Measurements from ENCODE around the gene FCGR3A. TPM values are rescaled to one million over a fixed set of nuclear protein-coding genes. Genes with fewer than 3 reads are reported as not detected.
"Not testable (repeated sequence)": the region's sequence is repeated elsewhere in the genome, so short reads cannot be mapped to it uniquely, and the experiment has no call there.

Gene FCGR3A
- not detected in 2 replicates for total RNA-seq

DNA sequence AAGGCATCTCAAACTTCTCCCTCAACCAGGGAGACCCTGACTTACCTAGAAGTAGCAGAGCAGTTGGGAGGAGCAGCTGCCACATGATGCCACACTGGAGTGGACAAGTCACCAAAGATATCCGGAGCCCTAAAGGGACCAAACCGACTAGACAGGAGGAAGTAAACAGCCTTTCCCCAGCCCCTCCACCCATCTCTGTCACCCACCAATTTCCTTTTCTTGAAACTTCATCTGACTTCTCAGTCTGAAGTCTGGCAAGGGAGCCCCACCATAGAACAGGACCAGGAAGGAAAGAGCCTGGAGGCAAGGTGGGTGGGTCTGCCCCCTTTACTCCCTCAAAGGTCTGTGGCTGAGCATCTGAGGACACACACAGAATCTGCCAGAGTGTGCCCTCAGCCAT lies at the start of gene FCGR3A:
Gene FCGR3A, minus strand, starts transcription at position 167 of the 400 bp plus-strand sequence. Its CDS starts 82 bp downstream, at position 85.
- no peak for DNase-seq (ENCODE audit: extremely low read depth, low read depth, low spot score)

DNA sequence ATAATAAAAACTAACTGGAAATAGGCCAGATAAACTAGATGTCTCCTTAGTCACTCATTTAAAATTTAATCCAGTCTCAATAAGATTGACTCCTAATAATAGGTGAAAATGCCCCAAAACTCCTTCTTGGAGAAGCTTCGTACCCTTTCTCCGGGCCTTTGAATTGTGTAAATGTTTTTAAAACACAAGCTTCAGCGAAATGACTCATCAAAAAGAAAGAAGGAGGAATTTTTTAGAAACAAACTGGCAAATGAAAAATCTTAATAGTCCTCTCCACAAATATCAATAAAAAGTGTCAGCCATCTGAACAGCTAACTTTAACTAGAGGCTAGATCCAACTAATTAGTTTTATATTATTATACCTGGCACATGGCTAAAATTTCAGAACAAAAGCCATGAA lies 47.5 kb upstream of the FCGR3A start:
- DNase-seq (ENCODE audit: extremely low read depth, low read depth, low spot score): not testable (repeated sequence)

DNA sequence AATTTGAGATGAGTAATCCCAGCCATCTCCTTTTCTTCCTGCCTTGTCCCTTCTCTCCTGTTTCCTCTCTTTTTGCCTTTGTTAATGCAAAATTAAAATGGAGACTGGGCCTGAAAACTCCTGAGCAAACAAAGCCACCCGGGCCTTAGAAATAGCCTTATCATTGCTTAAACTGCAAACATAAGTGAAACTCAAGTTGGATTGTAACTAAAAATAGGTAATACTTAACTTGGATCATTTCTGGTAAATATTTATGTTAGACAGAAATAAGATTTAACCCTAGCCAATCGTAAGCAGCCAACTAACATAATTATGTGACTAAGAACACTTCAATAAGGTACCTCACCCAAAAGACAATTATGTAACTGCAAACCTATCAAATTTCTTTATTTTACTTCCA lies 46.0 kb upstream of the FCGR3A start:
- not testable (repeated sequence) for DNase-seq (ENCODE audit: extremely low read depth, low read depth, low spot score)

DNA sequence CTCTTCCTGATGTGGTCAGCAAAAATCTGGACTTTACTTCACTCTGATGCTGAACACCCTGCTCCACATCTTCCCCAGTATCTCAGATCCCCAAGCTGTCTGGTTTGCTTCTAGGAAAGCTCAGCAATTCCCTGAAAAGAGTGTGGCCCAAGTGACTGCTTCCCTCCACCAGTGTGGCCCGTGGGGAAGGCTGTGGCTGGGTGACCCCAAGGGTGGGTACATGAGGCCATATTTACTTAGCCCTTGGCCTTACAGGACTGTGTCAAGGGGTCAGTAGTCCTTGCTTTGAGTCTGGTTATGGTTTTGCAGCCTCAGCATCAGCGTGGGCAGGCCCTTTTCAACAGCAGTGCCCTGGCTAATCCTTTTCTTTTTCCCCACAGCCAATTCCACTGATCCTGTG lies 45.6 kb upstream of the FCGR3A start:
- not testable (repeated sequence) for DNase-seq (ENCODE audit: extremely low read depth, low read depth, low spot score)

DNA sequence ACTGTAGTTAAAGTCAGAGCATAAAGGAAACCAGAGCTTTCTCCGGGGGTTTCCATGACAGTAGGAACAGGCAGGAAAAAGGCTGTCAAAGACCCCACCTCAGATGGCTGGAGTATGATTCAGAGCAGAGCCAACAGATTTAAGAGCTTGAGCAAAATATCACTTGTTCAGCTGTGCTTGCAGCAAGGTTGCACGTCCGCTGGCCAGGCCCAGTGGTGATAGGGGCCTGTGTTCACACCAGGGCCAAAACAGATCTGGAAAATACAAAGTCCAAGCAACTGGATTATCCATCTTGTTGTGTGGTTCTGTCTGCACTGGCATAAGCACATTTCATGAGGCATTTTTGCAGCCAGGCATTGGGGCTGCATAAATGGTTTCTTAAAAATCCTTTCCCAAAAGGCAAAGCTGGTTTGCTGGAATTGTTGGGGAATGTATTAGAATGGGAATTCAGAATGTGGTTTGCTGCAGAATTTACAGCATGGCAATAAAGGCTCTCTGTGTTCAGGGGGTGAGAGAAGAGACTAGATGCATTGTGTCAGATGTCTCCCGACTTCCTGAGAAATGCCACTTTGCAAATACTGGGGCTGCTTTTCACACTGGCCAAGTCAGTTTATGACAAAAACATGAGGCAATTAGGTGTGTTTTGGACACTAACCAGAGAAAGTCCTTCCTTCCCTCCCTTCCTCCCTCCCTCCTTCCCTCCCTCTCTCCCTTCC lies 44.8 kb upstream of the FCGR3A start:
- not testable (repeated sequence) for DNase-seq (ENCODE audit: extremely low read depth, low read depth, low spot score)

DNA sequence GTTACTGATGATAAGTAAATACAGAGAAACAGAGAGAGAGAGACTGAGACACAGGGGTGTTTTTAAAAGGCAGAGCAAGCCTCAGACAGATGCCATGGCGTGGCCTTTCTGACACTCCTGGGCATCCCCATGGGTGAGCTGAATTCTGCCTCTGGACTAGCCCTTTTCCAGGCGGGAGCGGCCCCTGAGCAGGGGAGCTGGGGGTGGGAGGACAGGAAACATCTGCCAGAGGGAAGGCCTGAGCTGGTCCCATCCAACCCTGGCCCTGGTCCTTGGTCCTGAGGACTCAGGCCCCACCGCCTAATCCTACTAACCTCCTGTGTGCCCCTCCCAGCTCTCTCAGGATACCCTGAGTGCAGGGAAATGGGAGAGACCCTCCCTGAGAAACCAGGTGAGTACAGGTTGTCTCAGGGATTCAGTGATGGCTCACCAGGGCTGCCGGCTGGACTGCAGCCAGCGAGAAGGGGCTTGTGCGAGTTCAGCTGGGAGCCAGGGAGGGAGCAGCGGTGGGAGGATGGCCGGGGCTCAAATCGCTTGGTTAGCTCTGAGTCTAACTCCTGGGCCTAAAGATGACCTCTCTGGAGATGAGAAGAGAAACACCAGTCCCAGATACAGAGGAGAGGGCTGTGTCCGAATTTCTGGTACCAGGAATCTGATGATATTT lies 43.6 kb upstream of the FCGR3A start:
- DNase-seq (ENCODE audit: extremely low read depth, low read depth, low spot score): not testable (repeated sequence)

DNA sequence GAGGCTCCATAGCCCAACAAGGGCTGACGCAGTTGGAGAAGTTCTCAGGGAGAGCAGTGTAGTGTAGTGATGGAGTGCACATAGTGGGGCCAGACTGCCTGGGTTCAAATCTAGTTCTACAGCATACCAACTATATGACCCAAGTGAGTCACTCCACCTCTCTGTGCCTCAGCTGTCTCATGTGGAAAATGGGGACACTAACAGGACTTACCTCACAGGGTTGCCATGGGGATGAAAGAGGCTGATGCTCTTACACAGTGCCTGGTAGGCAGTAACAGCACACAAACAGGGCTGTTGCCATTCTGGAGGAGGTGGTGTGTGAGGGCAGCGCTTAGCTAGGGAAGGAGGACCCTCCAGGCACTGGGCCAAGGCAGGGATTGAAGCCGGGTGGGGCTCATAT lies 43.0 kb upstream of the FCGR3A start:
- not testable (repeated sequence) for DNase-seq (ENCODE audit: extremely low read depth, low read depth, low spot score)

DNA sequence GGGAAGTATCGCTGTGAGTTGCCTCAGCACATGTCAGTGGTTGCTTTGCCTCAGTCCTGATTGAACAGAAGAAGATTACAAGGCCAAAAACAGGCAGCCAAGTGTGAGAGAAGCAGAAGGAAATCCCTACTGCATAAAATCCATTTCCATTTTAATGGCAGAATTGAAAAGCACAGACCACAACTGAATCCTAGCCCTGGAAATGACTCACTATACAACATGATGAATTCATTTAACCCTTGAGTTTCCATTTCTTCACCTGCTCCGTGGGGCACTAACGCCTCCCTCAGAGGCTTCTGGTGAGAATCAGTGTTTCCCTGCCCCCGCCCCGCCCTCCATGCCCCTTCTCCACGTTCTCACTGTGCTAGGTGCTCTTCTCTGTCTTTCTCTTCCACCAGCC lies 40.3 kb upstream of the FCGR3A start:
- not testable (repeated sequence) for DNase-seq (ENCODE audit: extremely low read depth, low read depth, low spot score)

DNA sequence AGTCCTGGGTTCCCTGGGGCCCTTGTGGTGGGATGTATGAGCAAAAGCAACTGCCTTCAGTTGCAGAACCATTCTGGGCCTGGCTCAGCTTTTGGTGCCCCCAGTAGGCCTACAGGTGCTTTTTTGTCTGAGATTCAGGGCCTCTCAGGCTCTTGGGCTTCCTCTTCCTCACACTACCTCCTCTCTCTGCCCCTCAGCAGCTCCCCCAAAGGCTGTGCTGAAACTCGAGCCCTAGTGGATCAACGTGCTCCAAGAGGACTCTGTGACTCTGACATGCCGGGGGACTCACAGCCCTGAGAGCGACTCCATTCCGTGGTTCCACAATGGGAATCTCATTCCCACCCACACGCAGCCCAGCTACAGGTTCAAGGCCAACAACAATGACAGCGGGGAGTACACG lies 39.7 kb upstream of the FCGR3A start:
- not testable (repeated sequence) for DNase-seq (ENCODE audit: extremely low read depth, low read depth, low spot score)

DNA sequence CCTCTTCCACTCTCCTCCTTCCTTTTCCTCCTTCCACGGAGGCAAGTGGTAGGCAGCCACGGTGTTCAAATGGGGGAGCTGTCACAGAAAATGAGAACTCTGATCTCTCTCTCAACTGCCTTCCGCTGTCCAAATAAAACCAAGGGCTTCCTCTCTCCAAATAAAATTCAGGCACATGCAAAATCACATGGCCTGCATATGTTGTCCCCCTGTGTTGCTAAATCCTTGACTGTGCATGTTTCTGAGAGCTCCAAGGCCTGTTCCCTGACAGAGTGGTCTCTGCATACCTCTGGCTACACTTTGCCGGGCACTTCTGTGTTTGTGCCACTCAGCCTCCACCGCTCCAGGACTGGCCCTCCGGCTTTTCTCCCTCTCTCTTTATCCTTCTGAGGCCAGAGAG lies 39.0 kb upstream of the FCGR3A start:
- not testable (repeated sequence) for DNase-seq (ENCODE audit: extremely low read depth, low read depth, low spot score)

DNA sequence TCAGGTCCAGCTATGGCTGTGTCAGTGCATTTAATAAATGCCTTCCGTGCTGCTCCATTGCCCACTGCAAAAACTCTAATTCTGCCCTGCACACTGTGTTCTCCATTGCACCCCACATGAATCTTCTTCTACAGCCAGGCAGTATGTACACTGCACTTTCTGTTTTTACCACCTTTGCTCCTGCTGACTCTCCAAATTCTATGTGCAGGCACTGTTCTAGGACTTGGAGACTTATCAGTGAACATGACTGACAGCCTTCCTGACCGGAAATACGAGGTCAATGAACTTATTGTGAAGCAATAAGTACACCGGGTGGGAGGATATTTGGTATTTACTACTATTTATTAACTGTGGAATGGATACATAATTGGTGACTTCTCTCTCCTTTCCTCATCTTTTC lies 33.3 kb upstream of the FCGR3A start:
- DNase-seq (ENCODE audit: extremely low read depth, low read depth, low spot score): not testable (repeated sequence)

DNA sequence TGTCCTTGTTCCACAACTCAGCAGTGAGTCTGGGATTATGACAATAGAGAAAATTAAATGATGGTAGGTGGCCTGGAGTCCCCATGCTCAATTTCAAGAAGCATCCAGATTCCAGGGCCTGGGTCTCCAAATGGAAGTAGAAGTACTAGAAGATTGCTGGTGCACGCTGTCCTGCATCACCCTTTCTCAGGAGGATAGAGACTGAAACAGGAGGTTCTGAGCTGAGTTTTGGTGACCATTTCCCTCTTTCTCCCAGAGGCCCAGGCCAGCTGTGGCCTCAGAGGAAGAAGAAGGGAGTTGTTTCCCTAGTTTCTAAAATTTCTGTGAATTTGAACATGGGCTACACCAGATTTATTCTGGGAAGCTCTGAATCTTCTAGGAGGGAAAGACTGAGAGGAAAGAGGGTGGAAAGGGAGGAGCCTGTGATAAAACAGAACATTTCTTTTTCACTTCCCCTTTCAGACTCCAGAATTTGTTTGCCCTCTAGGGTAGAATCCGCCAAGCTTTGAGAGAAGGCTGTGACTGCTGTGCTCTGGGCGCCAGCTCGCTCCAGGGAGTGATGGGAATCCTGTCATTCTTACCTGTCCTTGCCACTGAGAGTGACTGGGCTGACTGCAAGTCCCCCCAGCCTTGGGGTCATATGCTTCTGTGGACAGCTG lies 31.4 kb upstream of the FCGR3A start:
- DNase-seq (ENCODE audit: extremely low read depth, low read depth, low spot score): not testable (repeated sequence)

DNA sequence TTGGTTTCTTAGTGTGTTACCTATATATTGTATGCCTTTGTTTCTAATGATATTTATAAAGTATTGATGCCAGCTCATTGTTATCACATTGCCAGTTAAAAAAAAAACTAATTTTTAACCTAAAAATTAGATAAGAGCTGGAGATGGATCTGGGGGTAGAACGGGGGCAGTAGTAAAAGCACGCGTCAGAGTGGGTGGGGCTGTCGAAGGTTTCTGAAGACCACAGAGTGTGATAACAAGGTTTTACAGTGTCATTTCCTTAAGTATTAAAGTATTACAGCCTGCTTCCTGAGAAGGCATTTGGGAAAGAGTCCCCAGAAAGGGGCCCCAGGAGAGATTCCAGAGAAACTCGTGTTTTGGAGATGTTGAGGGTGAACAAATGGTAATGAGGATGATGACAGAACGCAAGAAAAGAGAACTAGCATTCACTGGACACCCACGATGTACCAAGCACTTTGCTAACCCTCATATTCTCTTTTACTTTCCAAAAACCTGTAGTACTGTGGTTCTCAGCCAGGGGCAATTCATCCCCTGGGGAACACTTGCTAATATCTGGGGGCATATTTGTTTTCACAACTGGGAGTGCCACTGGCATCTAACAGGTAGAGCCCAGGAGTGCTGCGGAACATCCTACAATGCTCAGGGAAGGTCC lies 30.4 kb upstream of the FCGR3A start:
- DNase-seq (ENCODE audit: extremely low read depth, low read depth, low spot score): not testable (repeated sequence)

DNA sequence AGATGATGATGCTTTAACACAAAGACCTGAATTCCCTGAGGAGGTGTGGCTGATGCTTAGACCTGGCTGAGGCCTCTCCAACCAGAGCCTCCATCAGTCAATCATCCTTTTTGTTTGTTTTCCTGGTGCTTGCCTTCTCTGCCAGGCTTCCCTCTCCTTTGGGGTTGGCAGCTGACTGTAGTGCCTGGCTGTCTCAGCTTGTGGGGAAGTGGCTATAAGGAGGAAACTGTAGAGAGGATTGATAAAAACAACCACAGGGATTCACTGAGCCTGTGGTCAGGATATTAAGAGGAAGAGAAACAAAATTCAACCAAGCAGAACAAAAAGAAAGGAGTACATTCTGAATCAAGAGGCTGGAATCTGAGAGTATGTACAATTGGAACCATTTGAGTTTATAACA lies 27.1 kb upstream of the FCGR3A start:
- DNase-seq (ENCODE audit: extremely low read depth, low read depth, low spot score): not testable (repeated sequence)

DNA sequence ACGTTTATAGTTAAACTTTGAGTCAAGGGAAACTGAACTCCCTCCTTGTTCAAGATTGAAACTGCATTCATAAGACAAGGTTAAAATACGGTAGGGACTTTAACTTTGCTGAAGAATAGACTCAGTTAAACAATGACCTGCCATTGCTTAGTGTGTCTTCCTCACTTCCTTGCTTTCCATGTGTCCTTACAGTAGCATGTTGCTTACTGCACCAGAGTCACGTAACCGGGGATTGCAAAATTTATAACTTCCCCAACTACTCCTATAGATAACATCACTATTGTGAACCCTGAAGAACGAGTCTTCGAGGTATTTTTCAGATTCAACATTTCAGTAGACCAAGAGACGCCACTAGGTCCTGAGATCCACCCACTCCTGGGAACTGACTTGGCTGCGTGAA lies 22.1 kb upstream of the FCGR3A start:
- DNase-seq (ENCODE audit: extremely low read depth, low read depth, low spot score): not testable (repeated sequence)

DNA sequence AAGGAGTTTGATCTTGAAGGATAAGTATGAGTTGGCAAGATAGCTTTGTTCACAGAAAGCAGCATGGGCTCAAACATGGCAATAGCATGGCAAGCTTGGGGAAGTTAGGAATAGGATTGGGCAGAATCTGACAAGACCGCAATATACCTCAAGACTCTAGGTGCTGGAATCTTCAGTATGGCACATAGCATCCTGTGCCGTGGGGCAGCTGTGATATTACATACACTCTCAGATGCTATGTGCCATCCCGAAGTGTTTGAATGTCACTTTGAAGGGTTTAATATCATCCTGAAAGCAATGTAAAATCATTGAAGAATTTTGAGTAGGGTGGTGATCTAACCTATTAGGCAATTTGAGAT lies 17.0 kb upstream of the FCGR3A start:
- DNase-seq (ENCODE audit: extremely low read depth, low read depth, low spot score): not testable (repeated sequence)

DNA sequence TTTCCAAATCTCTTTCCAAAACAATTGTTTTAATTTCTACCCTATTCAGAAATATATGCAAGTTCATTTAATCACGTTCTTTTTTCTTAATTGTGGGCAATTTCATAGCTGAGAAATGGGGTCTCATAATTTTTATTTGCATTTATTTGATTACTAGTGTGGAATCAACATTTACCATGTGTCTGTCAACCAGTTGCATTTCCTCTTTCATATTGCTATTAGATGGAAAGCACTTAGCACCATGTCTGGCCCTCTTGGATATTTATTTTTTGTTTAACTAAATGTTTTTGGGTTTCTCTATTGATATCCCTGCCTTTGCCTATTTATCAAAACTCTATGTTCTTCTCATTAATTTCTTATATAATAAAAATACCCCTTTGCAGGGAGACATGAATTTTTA lies 13.9 kb upstream of the FCGR3A start:
- not testable (repeated sequence) for DNase-seq (ENCODE audit: extremely low read depth, low read depth, low spot score)

DNA sequence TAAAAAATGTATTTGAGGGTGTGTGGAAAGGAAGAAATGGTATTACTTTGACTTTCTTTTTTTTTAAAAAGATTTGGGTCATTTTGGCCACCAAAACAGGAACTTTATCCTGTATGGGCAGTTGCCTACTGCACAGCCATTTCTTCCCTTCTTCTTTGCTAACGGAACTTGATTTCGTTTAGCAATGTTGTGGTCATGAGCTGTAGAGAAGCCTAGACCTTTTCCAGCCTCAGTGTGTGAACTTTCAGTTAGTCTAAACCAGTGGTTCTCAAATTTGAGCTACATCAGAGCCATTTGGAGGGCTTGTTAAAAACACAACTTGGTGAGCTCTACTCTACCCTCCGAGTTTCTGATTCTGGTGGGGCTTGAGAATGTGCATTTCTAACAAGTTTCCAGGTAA lies 12.8 kb upstream of the FCGR3A start:
- not testable (repeated sequence) for DNase-seq (ENCODE audit: extremely low read depth, low read depth, low spot score)

DNA sequence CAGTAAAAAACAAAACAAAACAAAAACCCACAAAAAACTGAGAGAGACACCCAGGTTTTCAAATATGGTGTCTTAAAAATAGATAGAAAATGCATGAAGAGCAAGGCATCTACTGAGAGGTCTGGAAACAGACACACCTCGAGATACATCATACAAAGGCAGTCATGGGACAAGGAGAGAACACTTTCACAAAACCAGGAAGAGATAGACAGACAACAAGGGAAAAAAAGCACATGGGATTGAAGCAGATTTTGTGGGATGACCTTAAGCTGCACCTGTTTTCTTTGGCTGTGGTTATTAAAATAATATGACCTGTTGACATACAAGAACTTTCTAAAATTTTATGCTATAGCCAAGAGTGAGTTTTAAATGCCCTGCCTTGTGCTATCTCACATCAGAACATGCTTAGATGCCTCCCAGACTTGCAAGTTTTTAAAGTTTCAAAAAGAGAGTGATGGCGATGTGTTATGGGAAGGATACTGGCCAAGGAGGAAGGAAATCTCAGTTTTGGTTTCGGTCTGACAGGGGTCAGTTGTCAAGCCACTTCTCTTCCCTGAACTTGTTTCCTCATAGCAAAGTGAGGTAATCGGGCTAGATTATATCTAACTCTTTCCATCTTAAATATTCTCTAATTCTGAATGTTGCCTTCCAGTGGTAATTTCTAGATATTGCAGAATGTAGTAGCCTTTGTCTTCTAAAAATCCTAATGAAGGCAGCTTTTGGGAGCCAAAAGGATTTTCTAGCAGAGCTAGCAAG lies 11.5 kb upstream of the FCGR3A start:
- DNase-seq (ENCODE audit: extremely low read depth, low read depth, low spot score): not testable (repeated sequence)

All from glomerular endothelial cell (primary cell).